WI38 (cell line): ENCODE measurements around the gene EML3.

Source experiments
- H3K4me3 ChIP-seq: 2 replicates; pipeline ENCODE4 v1.5.1; 2011; ENCODE audit warnings: low read depth, mild to moderate bottlenecking, control low read depth, low read length
- CTCF ChIP-seq: IDR thresholded peaks from 2 replicates; pipeline ENCODE4 v1.5.1; 2012; ENCODE audit warnings: low read depth, mild to moderate bottlenecking, control low read depth, low read length

Gene EML3

DNA sequence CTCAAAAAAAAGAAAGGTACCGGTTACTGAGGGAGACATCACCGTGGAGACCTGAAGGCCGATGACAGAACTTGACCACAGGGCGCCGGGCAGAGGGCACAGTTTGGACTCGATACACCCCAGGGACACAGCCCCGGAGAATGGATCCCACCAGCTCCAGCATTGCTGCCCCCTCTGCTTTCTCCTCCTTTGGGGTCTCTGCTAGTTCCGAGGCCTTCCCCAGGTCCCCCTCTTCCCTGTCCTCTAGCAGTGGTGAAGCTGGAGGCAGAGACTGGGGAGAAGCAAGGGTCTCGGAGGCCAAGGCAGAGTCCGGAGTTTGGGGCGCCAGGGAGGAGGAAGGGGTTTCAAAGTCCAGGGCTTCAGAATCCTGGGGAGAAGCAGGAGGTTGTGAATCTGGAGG lies 34.0 kb downstream of the EML3 start:
- no peak overlapping the region for H3K4me3 ChIP-seq
- no peak for TF ChIP-seq CTCF

DNA sequence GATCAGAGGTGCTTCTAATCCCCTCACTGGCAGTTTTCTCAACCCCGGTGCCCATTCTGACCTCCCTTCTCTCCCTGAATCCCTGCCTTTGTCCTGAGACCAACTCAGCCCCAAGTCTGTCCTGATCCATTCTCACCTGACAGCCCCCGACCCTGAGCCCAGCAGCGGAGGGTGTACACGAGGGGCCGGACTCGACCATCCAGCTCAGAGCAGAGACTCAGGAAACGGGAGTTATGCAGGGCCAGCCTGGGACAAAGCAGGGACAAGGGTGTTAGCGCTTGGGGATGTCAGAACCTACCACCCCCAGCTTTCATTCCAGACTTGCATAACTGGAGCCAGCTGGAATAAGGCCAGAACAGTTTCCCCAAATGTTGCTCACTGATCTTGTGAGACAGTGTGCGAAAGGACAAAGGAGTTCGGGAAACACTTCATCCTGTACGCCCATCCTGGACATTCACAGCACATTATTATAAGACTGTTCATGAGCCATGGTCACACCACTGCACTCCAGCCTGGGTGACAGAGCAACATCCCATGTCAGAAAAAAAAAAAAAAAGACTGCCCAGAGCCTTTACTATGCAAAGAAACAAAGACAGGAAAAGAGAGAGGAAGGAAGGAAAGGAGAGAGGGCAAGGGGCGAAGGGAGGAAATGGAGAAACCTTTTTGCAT lies 35.4 kb downstream of the EML3 start:
- no peak for TF ChIP-seq CTCF
- no peak overlapping the region for H3K4me3 ChIP-seq

DNA sequence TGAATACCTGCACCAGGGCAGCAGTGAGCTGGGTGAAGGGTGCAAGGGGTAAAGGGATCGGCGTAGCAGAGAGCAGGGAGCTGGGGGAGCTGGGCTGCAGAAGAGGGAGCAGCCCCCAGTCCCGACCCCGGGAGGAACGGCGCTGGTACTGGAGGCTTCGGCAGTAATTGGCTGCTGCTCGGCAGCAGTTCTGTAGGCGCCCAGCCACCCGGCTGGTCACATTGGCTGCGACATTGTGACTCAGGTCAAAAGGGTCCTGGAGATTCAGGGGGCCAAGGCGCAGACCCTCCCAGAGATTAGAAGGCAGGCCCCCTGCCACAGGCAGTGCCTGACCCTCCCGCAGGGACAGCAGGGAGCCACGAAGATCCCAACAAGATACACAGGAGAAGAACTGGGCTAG lies 36.7 kb downstream of the EML3 start:
- no peak overlapping the region for H3K4me3 ChIP-seq
- TF ChIP-seq CTCF: no peak

DNA sequence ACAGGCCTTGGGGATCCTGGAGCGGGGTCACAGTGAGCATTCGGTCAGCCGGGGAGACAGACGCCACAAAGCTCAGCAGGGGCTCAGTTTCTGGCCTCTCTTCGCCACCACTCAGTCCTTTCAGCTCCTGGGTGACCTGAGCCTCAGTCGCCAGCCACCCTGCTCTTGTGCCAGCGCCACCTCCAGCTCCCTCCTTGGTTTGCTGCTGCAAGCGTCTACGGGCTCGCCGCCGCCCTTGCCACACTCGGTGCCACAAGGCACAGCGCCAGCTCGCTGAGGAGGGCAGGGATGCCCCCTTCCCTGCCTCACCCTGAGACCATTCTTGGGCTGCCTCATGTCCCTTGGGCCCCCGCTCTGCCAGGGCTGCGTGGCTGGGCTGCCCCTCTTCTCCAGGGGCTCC lies 37.4 kb downstream of the EML3 start:
- H3K4me3 ChIP-seq: peak overlapping the region; percentile 100
- TF ChIP-seq CTCF: no peak

- peak overlapping the region; percentile 100 for H3K4me3 ChIP-seq
- no peak for TF ChIP-seq CTCF
Observed at GRCh38 chr11:62574363-62575071, 38.1 kb downstream of the EML3 start.

DNA sequence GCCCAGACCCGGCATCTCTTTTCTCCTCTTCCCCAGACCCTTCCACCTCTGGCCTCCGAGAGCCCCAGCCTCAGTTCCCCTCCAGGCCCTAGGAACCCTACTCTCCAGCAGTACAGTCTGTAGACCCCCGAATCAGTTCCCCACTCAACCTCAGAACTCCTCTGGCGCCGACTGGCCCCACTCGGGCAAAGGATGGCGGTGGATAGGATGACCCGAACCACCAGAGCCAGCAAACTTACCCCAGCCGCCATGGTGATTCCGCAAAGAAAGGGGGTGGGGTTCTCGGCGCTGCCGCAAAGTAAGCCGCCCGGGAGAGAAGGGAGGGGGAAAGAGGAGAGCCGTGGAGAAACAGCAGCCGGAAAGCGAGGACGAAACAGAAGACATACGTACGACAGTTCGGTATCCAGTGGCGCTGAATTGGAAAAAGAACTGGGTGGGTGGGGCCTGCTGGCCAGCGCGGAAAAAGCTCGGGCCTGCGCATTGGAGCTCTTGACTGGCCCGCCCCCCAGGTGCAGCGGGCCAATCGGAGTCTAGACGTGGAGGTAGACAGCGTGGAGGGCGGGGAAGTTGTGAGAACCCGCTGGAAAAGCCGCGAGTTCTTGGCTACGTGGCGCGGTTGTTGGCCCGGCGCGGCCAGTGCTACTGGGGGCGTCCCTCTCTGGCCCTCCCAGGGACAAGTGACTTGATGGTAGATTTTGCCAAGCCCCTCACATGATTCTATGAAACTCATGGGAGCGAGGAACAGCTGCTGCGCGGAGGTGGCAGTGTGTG lies 38.8 kb downstream of the EML3 start, which contains the start of gene EEF1G:
Gene EEF1G (minus strand): TSS at position 300 of the 771 bp plus-strand sequence. CDS start 49 bp downstream, at position 251.
- TF ChIP-seq CTCF: no peak
- peak within 1 kb of the TSS; percentile 100 for H3K4me3 ChIP-seq
